A549 (cell line): ENCODE data around the gene TBCE. TPM values are rescaled to one million over a fixed set of nuclear protein-coding genes. Genes with fewer than 3 reads are reported as not detected.

Experiments
- ATAC-seq, 2 experiments: fragments of 200-7000 bp in 1 of 2; fragments of >200 bp in 1 of 2; cut with Nextera tagmentation in 1 of 2; cut with Tn5 transposase in 1 of 2; 3 replicates each; pipeline versions ENCODE4 v1.8.0 to v1.9.1; 2018 to 2020; ENCODE audit warnings: mild to moderate bottlenecking in 1 of 2, moderate library complexity in 1 of 2
- CTCF ChIA-PET: fragments of 300-600 bp; sonication (Branson Sonifier 250); formaldehyde crosslinking; extraction: SDS; loops from one replicate; lab custom pipeline; 2021; ENCODE audit warnings: antibody characterized with exemption, inconsistent platforms; lab: Yijun Ruan, JAX
- POLR2A ChIA-PET: fragments of 350-600 bp; formaldehyde crosslinking; extraction: SDS; loops from one replicate; lab custom pipeline; 2021; ENCODE audit warnings: antibody characterized with exemption, inconsistent platforms; lab: Yijun Ruan, JAX
- DNase-seq, 2 experiments: peaks; one replicate each; pipeline versions ENCODE4 v3.0.0 to v3.0.0-alpha.2; 2011 to 2016; ENCODE audit warnings: low read depth in 1 of 2, low spot score in 1 of 2
- FAIRE-seq: peaks from 2 replicates; lab custom pipeline; 2011; peaks lifted over from hg19 to GRCh38; lab: Jason Lieb, UNC
- H3K27ac ChIP-seq, 2 experiments: fragments of >200 bp; sonication (Bioruptor Twin); formaldehyde crosslinking; 3 replicates each; pipeline ENCODE4 v1.5.1; 2016 to 2017
- H3K4me1 ChIP-seq: fragments of >200 bp; sonication (Bioruptor Twin); formaldehyde crosslinking; 3 replicates; pipeline ENCODE4 v1.6.1; 2016
- H3K4me2 ChIP-seq: fragments of >200 bp; sonication (Bioruptor Twin); formaldehyde crosslinking; 3 replicates; pipeline ENCODE4 v1.6.1; 2016
- H3K4me3 ChIP-seq: fragments of >200 bp; sonication (Bioruptor Twin); formaldehyde crosslinking; 3 replicates; pipeline ENCODE4 v1.5.1; 2016
- H3K9me3 ChIP-seq: fragments of >200 bp; sonication (Bioruptor Twin); formaldehyde crosslinking; 3 replicates; pipeline ENCODE4 v1.6.1; 2016
- CBX8 ChIP-seq: fragments of 200-600 bp; sonication (generic); IDR thresholded peaks from 2 replicates; pipeline ENCODE4 v1.6.1; 2016
- CHD4 ChIP-seq: fragments of 200-600 bp; sonication (generic); IDR thresholded peaks from 2 replicates; pipeline ENCODE4 v1.6.1; 2016; ENCODE audit warnings: antibody characterized with exemption, mild to moderate bottlenecking, borderline replicate concordance
- EP300 ChIP-seq, 2 experiments: fragments of >200 bp; sonication (Bioruptor Twin); formaldehyde crosslinking; IDR thresholded peaks; 2 replicates in 1 of 2; 3 replicates in 1 of 2; pipeline ENCODE4 v1.6.1; 2016 to 2017
- ESRRA ChIP-seq: fragments of 150-350 bp; IDR thresholded peaks from 2 replicates; pipeline ENCODE4 v1.6.1; 2014; ENCODE audit warnings: mild to moderate bottlenecking, low read length, borderline replicate concordance
- FOXS1 ChIP-seq: fragments of 250-450 bp; sonication (Bioruptor Pico); IDR thresholded peaks from 2 replicates; pipeline ENCODE4 v1.5.0; 2020; ENCODE audit warnings: mild to moderate bottlenecking, moderate library complexity
- GATA3 ChIP-seq: IDR thresholded peaks from 2 replicates; pipeline ENCODE4 v1.6.1; 2012; ENCODE audit warnings: borderline replicate concordance
- HDAC2 ChIP-seq: fragments of 200-600 bp; sonication (generic); IDR thresholded peaks from 2 replicates; pipeline ENCODE4 v1.6.1; 2016
- HEYL ChIP-seq: fragments of 250-450 bp; sonication (Bioruptor Pico); IDR thresholded peaks from 2 replicates; pipeline ENCODE4 v1.8.0; 2021; ENCODE audit warnings: mild to moderate bottlenecking, moderate library complexity
- HOXA7 ChIP-seq: fragments of 250-450 bp; sonication (Bioruptor Pico); IDR thresholded peaks from 2 replicates; pipeline ENCODE4 v1.5.0; 2020; ENCODE audit warnings: mild to moderate bottlenecking, moderate library complexity
- HOXB13 ChIP-seq: fragments of 250-450 bp; sonication (Bioruptor Pico); IDR thresholded peaks from 2 replicates; pipeline ENCODE4 v1.5.0; 2020; ENCODE audit warnings: low read depth, mild to moderate bottlenecking, moderate library complexity
- HOXB5 ChIP-seq: fragments of 250-450 bp; sonication (Bioruptor Pico); IDR thresholded peaks from 2 replicates; pipeline ENCODE4 v1.5.0; 2020; ENCODE audit warnings: mild to moderate bottlenecking, moderate library complexity
- JUNB ChIP-seq: fragments of >200 bp; sonication (Bioruptor Twin); formaldehyde crosslinking; IDR thresholded peaks from 2 replicates; pipeline ENCODE4 v1.6.1; 2016
- MAFK ChIP-seq: fragments of 450-650 bp; IDR thresholded peaks from 2 replicates; pipeline ENCODE4 v1.6.1; 2014; ENCODE audit not compliant: partially characterized antibody
- PHF8 ChIP-seq: fragments of 200-600 bp; sonication (generic); IDR thresholded peaks from 2 replicates; pipeline ENCODE4 v1.6.1; 2016; ENCODE audit warnings: low read depth, mild to moderate bottlenecking, antibody characterized with exemption, moderate library complexity, borderline replicate concordance
- POLR2AphosphoS2 ChIP-seq: conservative IDR thresholded peaks from 2 replicates; pipeline ENCODE4 v1.6.1; 2012; ENCODE audit warnings: low read length, improper control_type of control experiment, inconsistent platforms
- SMC3 ChIP-seq: fragments of >200 bp; sonication (Bioruptor Twin); formaldehyde crosslinking; IDR thresholded peaks from 3 replicates; pipeline ENCODE4 v1.6.1; 2018; ENCODE audit warnings: inconsistent platforms
- SREBF2 ChIP-seq: fragments of 450-650 bp; IDR thresholded peaks from 2 replicates; pipeline ENCODE4 v1.6.1; 2014; ENCODE audit warnings: mild to moderate bottlenecking, moderate library complexity
- ZNF302 ChIP-seq: fragments of 250-450 bp; sonication (Bioruptor Pico); IDR thresholded peaks from 2 replicates; pipeline ENCODE4 v1.9.0; 2021; ENCODE audit warnings: inconsistent platforms, mild to moderate bottlenecking, moderate library complexity
- WGBS: methylation state at CpG from one replicate; pipeline ENCODE4 v1.1.6; 2017; ENCODE audit errors: missing lambda C conversion rate; 5-methylcytosine and 5-hydroxymethylcytosine counted together
- polyA plus RNA-seq, 4 experiments: library from polyadenylated mRNA; depleted of rRNA in 3 of 4; stranded (reverse); fragments of >200 nt; fragmentation: RNase III in 1 of 4; extraction: RNeasy Plus Mini Kit Qiagen cat#74134 plus additional on column Dnase treatment in 1 of 4; gene quantifications; 2 replicates in 3 of 4; 3 replicates in 1 of 4; pipeline ENCODE4 v1.2.3, GENCODE V29; 2011 to 2017
- TF ChIP-seq, protein P1 (sequence below): fragments of 150-350 bp; IDR thresholded peaks from 2 replicates; pipeline ENCODE4 v1.6.1; 2014; ENCODE audit warnings: low read depth, mild to moderate bottlenecking, low read length
- TF ChIP-seq, protein P2 (sequence below): fragments of >200 bp; sonication (Bioruptor Twin); formaldehyde crosslinking; IDR thresholded peaks from 2 replicates; pipeline ENCODE4 v1.6.1; 2016
- TF ChIP-seq, protein P3 (sequence below): fragments of 450-650 bp; IDR thresholded peaks from 2 replicates; pipeline ENCODE4 v1.6.1; 2014; ENCODE audit warnings: antibody characterized with exemption
- TF ChIP-seq, protein P4 (sequence below): IDR thresholded peaks from 2 replicates; pipeline ENCODE4 v1.6.1; 2012
- TF ChIP-seq, protein P5 (sequence below): IDR thresholded peaks from 2 replicates; pipeline ENCODE4 v1.6.1; 2012

Gene TBCE
- polyA plus RNA-seq, 2 of the 4 experiments (the other 2 are of a cell fraction) = 45.1 to 65.2 TPM

DNA sequence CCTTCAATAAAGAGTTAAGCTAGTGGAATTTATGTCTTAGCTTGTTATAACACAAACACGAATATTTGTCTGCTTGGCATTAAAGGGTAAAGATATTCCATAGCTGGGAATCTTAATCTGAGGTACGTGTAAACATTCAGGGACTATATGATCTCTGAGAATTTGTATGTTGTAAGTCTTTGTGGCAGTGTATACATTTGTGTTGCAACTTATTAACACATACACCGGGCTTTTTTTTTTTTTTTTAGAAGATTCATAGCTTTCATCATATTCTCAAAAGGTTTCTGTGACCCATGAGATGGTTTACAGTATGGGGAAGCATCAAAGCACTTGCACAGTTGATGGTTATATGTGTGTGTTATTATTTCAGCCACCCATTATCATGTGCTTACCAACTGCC lies 35.8 kb upstream of the TBCE start:
- CTCF ChIA-PET = interaction anchor here (0.6 to 1.5 kb wide), 4 partner anchors 10 to 80 kb away, joined by 3 to 4 read pairs (median 3); no protein-coding TSS in a partner anchor

DNA sequence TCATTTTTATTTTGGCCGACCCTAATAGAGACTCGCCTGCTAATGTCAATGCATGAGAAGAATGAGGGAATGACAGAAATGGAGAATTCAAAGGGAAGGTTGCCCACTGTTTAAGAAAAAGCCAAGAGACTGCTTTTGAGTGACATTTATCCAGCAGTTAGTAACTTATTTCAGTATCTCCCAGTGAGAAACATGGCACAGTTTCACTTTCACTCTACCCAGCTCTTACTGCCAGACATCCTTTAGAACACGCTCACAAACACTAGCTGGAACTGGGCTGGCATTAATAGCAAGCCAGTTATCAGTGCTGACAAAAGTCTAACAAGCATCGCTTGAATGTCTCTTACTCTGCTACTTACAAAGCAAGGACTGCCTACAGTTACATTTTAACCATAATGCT lies 30.3 kb upstream of the TBCE start:
- TF ChIP-seq, protein P1, sequence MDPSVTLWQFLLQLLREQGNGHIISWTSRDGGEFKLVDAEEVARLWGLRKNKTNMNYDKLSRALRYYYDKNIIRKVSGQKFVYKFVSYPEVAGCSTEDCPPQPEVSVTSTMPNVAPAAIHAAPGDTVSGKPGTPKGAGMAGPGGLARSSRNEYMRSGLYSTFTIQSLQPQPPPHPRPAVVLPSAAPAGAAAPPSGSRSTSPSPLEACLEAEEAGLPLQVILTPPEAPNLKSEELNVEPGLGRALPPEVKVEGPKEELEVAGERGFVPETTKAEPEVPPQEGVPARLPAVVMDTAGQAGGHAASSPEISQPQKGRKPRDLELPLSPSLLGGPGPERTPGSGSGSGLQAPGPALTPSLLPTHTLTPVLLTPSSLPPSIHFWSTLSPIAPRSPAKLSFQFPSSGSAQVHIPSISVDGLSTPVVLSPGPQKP = no peak
- TF ChIP-seq, protein P2, sequence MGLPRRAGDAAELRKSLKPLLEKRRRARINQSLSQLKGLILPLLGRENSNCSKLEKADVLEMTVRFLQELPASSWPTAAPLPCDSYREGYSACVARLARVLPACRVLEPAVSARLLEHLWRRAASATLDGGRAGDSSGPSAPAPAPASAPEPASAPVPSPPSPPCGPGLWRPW = no peak
- TF ChIP-seq, protein P3, sequence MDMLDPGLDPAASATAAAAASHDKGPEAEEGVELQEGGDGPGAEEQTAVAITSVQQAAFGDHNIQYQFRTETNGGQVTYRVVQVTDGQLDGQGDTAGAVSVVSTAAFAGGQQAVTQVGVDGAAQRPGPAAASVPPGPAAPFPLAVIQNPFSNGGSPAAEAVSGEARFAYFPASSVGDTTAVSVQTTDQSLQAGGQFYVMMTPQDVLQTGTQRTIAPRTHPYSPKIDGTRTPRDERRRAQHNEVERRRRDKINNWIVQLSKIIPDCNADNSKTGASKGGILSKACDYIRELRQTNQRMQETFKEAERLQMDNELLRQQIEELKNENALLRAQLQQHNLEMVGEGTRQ = no peak
- TF ChIP-seq FOXS1 (CRISPR knock-in tag) (no peak), HOXB5 (CRISPR knock-in tag) (no peak), HDAC2 (no peak), GATA3 (no peak), HOXB13 (CRISPR knock-in tag) (no peak), POLR2AphosphoS2 (no peak)
- TF ChIP-seq, protein P4, sequence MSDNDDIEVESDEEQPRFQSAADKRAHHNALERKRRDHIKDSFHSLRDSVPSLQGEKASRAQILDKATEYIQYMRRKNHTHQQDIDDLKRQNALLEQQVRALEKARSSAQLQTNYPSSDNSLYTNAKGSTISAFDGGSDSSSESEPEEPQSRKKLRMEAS = no peak
- TF ChIP-seq, protein P5, sequence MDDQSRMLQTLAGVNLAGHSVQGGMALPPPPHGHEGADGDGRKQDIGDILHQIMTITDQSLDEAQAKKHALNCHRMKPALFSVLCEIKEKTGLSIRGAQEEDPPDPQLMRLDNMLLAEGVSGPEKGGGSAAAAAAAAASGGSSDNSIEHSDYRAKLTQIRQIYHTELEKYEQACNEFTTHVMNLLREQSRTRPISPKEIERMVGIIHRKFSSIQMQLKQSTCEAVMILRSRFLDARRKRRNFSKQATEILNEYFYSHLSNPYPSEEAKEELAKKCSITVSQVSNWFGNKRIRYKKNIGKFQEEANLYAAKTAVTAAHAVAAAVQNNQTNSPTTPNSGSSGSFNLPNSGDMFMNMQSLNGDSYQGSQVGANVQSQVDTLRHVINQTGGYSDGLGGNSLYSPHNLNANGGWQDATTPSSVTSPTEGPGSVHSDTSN = no peak
- no peak for FAIRE-seq

More for the DNA sequence above, 35.8 kb upstream of the TBCE start:
- Histone ChIP-seq H3K4me1 (peaks cover 29% of the 10 kb centered on the region), H3K4me3 (peak overlapping the region; percentile 65; the same call in 1 of the 3 replicates), H3K4me2 (peak overlapping the region; percentile 91), H3K27ac (no peak overlapping the region), H3K9me3 (no peaks in the 10 kb centered on the region)
- WGBS = 54% methylated on average over 3 of the region's 3 CpGs
- no peak for FAIRE-seq
- TF ChIP-seq ZNF302 (no peak), JUNB (no peak), CBX8 (no peak), PHF8 (no peak), MAFK (no peak), HOXA7 (no peak), EP300 (IDR thresholded peaks at IDR 0.05) (no peak), CHD4 (no peak), SREBF2 (no peak), GATA3 (no peak), ESRRA (no peak), HEYL (CRISPR knock-in tag) (no peak), SMC3 (no peak)
- TF ChIP-seq, protein P3 = no peak
- TF ChIP-seq, protein P2 = no peak
- no peak for ATAC-seq
- POLR2A ChIA-PET = interaction anchor here (0.9 kb wide), 1 partner anchor 36 kb away, joined by 4 read pairs; the partner anchor contains the start of gene TBCE
- DNase-seq = no peak

More for the DNA sequence above, 30.3 kb upstream of the TBCE start:
- H3K4me2 ChIP-seq = no peak overlapping the region
- CTCF ChIA-PET = no interaction called here
- DNase-seq (no peak), ATAC-seq (no peak)
- H3K9me3 ChIP-seq = no peaks in the 10 kb centered on the region
- peaks cover 8% of the 10 kb centered on the region; the same call in 2 of the 3 replicates for H3K4me1 ChIP-seq
- H3K27ac ChIP-seq = no peak overlapping the region
- 91% methylated on average over 4 of the region's 4 CpGs for WGBS
- no peak overlapping the region for H3K4me3 ChIP-seq
- POLR2A ChIA-PET = interaction anchor here (1.1 kb wide), 1 partner anchor 8 kb away, joined by 3 read pairs; the partner anchor contains the start of gene GGPS1
